Stimulated activated CD8-positive, alpha-beta memory T cell treated with anti-CD3 and anti-CD28 coated beads, Interleukin-4, amount 100 ng/mL, for 4 hours (primary cell): ENCODE data around the gene ENOX1.
"Not testable (repeated sequence)": the region's sequence is repeated elsewhere in the genome, so short reads cannot be mapped to it uniquely, and the experiment has no call there.

Experiments used
- DNase-seq, 2 donors: peaks; one replicate each; pipeline ENCODE4 v3.0.0-alpha.2; 2020; ENCODE audit warnings: low read depth in 2 of 2, low spot score in 1 of 2

Gene ENOX1

GRCh38 chr13:43363156-43363953 lies 423.4 kb downstream of the ENOX1 start:
- no peak for DNase-seq

- DNase-seq, result no peak
Observed at GRCh38 chr13:43362556-43362955, 424.2 kb downstream of the ENOX1 start.

GRCh38 chr13:43360892-43361610 lies 425.7 kb downstream of the ENOX1 start:
- DNase-seq, result no peak

- no peak for DNase-seq
Observed at GRCh38 chr13:43360171-43360570, 426.6 kb downstream of the ENOX1 start.

- no peak for DNase-seq
Observed at GRCh38 chr13:43359536-43359935, 427.2 kb downstream of the ENOX1 start.

- DNase-seq, result no peak
Observed at GRCh38 chr13:43357564-43357963, 429.2 kb downstream of the ENOX1 start.

GRCh38 chr13:43356567-43356966 lies 430.2 kb downstream of the ENOX1 start:
- no peak for DNase-seq

- no peak for DNase-seq
Observed at GRCh38 chr13:43355774-43356173, 431.0 kb downstream of the ENOX1 start.

- DNase-seq, result no peak
Observed at GRCh38 chr13:43354153-43354945, 432.4 kb downstream of the ENOX1 start.

- no peak for DNase-seq
Observed at GRCh38 chr13:43353631-43354030, 433.1 kb downstream of the ENOX1 start.

GRCh38 chr13:43351612-43352011 lies 435.2 kb downstream of the ENOX1 start:
- not testable (repeated sequence) for DNase-seq

GRCh38 chr13:43348397-43348796 lies 438.4 kb downstream of the ENOX1 start:
- DNase-seq, result no peak

- DNase-seq, result no peak
Observed at GRCh38 chr13:43347877-43348276, 438.9 kb downstream of the ENOX1 start.

- no peak for DNase-seq
Observed at GRCh38 chr13:43346427-43346826, 440.3 kb downstream of the ENOX1 start.

GRCh38 chr13:43343645-43344044 lies 443.1 kb downstream of the ENOX1 start:
- DNase-seq, result no peak

GRCh38 chr13:43339805-43340550 lies 446.8 kb downstream of the ENOX1 start:
- no peak for DNase-seq

GRCh38 chr13:43339145-43339804 lies 447.5 kb downstream of the ENOX1 start:
- no peak for DNase-seq

- DNase-seq, result no peak
Observed at GRCh38 chr13:43335764-43336163, 451.0 kb downstream of the ENOX1 start.

GRCh38 chr13:43333176-43333575 lies 453.6 kb downstream of the ENOX1 start:
- DNase-seq, result no peak

- no peak for DNase-seq
Observed at GRCh38 chr13:43331672-43332071, 455.1 kb downstream of the ENOX1 start.
